AG04449 (cell line): Measurements from ENCODE around the gene SLC22A4.

Source experiments
- CTCF ChIA-PET: fragments of 350-600 bp; formaldehyde crosslinking; extraction: SDS; loops from one replicate; lab custom pipeline; 2021; ENCODE audit warnings: antibody characterized with exemption; lab: Yijun Ruan, JAX
- POLR2A ChIA-PET: fragments of 400-600, 350-600 bp; formaldehyde crosslinking; extraction: SDS; loops from one replicate; lab custom pipeline; 2020; ENCODE audit warnings: antibody characterized with exemption, inconsistent platforms; lab: Yijun Ruan, JAX
- DNase-seq: peaks from one replicate; pipeline ENCODE4 v3.0.0-alpha.2; 2010; ENCODE audit warnings: low read depth, low spot score
- H3K4me3 ChIP-seq: 2 replicates; pipeline ENCODE4 v1.5.1; 2011; ENCODE audit warnings: low read depth, mild to moderate bottlenecking, control low read depth, low read length
- CTCF ChIP-seq: IDR thresholded peaks from one replicate; pipeline ENCODE4 v1.5.1; 2011; ENCODE audit warnings: mild to moderate bottlenecking, moderate library complexity, low read length, control low read depth, inconsistent platforms; ENCODE audit not compliant: insufficient read depth; ENCODE audit errors: missing control alignments

SLC22A4 gene

DNA sequence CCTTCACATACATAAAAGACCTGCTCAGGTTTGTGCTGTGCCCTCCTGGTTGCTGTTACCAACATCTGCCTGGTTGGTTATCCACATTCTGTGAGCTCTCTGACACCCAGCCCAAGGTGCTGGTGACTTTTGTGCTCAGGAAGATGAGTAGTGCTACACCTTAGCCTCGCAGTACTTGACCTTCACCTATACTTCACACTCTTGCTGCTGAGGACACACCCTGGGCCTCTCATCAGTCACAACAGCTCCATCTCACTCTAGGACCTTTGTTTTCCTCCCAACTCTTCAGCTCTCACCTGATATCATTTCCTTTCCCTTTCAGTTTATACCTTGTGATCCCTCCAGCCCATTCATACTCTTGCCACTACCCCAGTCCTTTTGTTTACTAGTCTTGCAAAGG, 64.6 kb downstream of the SLC22A4 start:
- TF ChIP-seq CTCF: no peak
- DNase-seq: no peak
- H3K4me3 ChIP-seq: no peak overlapping the region
- ChIA-PET POLR2A (no interaction called here), CTCF (interaction anchor here (0.9 kb wide), 1 partner anchor 9 kb away, joined by 3 read pairs; no protein-coding TSS in a partner anchor)

DNA sequence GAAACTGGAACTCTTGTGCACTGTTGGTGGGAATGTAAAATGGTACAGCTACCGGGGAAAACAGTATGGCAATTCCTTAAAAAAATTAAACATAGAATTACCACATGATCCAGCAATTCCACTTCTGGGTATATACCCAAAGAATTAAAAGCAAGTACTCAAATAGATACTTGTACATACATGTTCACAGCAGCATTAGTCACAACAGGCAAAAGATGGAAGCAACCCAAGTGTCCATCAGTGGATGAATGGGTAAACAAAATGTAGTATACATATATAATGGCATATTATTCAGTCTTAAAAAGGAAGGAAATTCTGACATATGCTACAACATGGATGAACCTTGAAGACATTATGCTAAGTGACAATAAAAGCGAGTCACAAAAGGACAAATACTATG, 67.9 kb downstream of the SLC22A4 start:
- no peak overlapping the region for H3K4me3 ChIP-seq
- POLR2A ChIA-PET: no interaction called here
- no peak for TF ChIP-seq CTCF
- DNase-seq: no peak
- CTCF ChIA-PET: no interaction called here

DNA sequence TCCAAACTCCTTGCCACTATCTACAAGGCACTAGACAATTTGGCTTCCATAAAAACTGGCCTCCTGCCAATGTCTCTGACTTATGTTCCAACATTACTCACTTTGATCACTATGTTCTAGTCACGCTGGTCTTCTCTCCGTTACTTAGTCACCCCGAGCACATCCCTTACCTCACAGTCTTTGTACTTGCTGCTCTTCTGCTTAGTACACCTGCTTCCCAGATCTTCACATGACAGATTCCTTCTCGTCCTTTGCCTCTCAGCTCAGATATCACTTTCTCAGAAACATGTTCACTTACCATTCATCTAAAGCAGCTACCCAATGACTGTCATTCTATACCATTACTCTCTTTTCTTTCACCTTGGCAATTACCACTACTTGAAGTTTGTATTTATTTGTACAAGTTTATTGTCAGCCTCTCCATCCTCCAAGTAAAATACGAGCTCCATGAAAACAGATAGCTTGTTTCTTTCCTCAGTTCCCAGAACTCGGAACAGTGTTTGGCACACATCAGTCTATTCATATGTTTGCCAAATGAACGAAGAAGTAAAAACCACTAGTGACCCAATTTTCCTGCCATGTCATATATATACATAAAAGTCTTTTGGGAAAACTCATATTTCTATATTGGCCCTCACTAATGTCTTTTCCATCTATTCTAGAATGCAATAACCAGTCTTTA, 69.4 kb downstream of the SLC22A4 start:
- no peak overlapping the region for H3K4me3 ChIP-seq
- ChIA-PET CTCF (interaction anchor here (0.8 kb wide), 1 partner anchor 10 kb away, joined by 3 read pairs; no protein-coding TSS in a partner anchor), POLR2A (no interaction called here)
- TF ChIP-seq CTCF: no peak
- DNase-seq: peak; percentile 60

- ChIA-PET POLR2A (no interaction called here), CTCF (interaction anchor here (0.8 to 0.9 kb wide), 2 partner anchors 10 to 30 kb away, joined by 3 read pairs; no protein-coding TSS in a partner anchor)
- peak; percentile 50 for DNase-seq
- no peak for TF ChIP-seq CTCF
- H3K4me3 ChIP-seq: no peak overlapping the region
These were observed 70.1 kb downstream of the SLC22A4 start for GRCh38 chr5:132364319-132364718.

GRCh38 chr5:132365213-132365612, 71.0 kb downstream of the SLC22A4 start:
- no peak for TF ChIP-seq CTCF
- no peak for DNase-seq
- no peak overlapping the region for H3K4me3 ChIP-seq
- ChIA-PET CTCF (interaction anchor here (0.9 to 3.0 kb wide), 3 partner anchors 31 to 128 kb away, joined by 3 to 8 read pairs (median 4); no protein-coding TSS in a partner anchor), POLR2A (interaction anchor here (1.2 kb wide), 1 partner anchor 126 kb away, joined by 3 read pairs; the partner anchor contains the start of gene IRF1)

GRCh38 chr5:132368186-132368585, 74.0 kb downstream of the SLC22A4 start:
- no peak for TF ChIP-seq CTCF
- no peak for DNase-seq
- H3K4me3 ChIP-seq: no peak overlapping the region
- CTCF ChIA-PET: interaction anchor here (0.7 to 3.0 kb wide), 11 partner anchors 10 to 452 kb away, joined by 3 to 8 read pairs (median 5); no protein-coding TSS in a partner anchor
- POLR2A ChIA-PET: interaction anchor here (0.6 to 1.9 kb wide), 5 partner anchors 11 to 198 kb away, joined by 3 to 7 read pairs (median 3); partner anchors contain the start of gene SLC22A4
